Activated naive CD8-positive, alpha-beta T cell treated with anti-CD3 and anti-CD28 coated beads for 36 hours (primary cell): ENCODE measurements around the gene NTM. TPM values are rescaled to one million over a fixed set of nuclear protein-coding genes. Genes with fewer than 3 reads are reported as not detected.

Source experiments
- DNase-seq: peaks from one replicate; pipeline ENCODE4 v3.0.0; 2021
- H3K27ac Mint-ChIP-seq: one replicate; pipeline ENCODE4 v1.8.0; 2022; ENCODE audit warnings: mild to moderate bottlenecking, moderate library complexity, mixed read lengths
- H3K27me3 Mint-ChIP-seq: one replicate; pipeline ENCODE4 v1.8.0; 2022; ENCODE audit warnings: mild to moderate bottlenecking, mixed read lengths
- H3K36me3 Mint-ChIP-seq: one replicate; pipeline ENCODE4 v1.8.0; 2021; ENCODE audit warnings: mild to moderate bottlenecking, mixed read lengths
- H3K4me1 Mint-ChIP-seq: one replicate; pipeline ENCODE4 v1.8.0; 2021; ENCODE audit warnings: mixed read lengths
- H3K4me3 Mint-ChIP-seq: one replicate; pipeline ENCODE4 v1.8.0; 2022; ENCODE audit warnings: mild to moderate bottlenecking, moderate library complexity, mixed read lengths
- H3K9me3 Mint-ChIP-seq: one replicate; pipeline ENCODE4 v1.8.0; 2022; ENCODE audit warnings: mixed read lengths
- total RNA-seq, 2 experiments: library from RNA; stranded (reverse); gene quantifications; one replicate each; pipeline ENCODE4 v1.2.3, GENCODE V29; 2021

NTM gene
- total RNA-seq, 2 experiments from 2014 or later, result not detected

DNA sequence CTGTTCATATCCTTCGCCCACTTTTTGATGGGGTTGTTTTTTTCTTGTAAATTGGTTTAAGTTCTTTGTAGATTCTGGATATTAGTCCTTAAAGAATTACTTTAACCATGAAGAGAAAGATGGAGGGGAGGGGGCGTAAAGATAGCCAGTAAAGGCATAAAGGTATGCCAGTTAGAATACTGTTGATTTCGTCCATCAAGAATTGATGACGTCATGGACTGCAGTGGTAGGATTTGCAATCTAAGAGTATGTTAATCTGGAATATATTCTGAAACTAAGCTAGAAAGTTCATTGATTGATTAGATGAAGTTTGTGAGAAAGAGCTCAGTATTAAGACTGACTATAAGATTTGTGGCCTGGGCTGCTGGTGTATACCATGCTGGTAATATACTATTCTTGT lies 856.1 kb downstream of the NTM start:
- no peaks in the 10 kb centered on the region for H3K4me1 Mint-ChIP-seq
- H3K9me3 Mint-ChIP-seq, result no peaks in the 10 kb centered on the region

DNA sequence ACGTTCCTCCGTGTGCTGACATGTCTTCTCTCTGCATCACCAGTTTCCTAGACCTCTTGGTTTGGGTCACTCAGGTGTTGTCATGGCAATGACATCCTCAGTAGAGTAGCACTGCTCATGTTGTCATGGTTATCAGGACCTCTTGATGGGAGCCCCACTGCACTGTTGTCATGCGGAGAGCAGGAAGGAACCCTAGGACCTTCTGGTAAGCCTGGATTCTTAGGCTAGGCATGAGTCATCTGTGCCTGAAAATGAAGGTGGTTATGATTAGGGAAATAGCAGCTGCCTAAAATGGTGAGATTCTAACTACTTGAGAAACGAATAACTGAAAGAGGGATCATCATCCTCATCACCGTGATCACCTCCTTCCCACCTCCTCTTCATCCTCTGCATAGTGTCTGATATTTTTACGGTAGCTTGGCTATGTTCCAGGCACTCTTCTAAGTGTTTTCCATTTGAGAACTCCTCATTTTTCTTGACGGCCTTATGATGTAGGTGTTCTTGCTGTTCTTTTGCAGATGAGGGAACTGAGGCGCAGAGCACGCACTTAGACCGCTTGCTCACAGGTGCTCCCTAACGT lies 858.4 kb downstream of the NTM start:
- no peak for DNase-seq
- Mint-ChIP-seq H3K27ac (no peak overlapping the region), H3K4me1 (no peaks in the 10 kb centered on the region), H3K4me3 (no peak overlapping the region), H3K9me3 (peaks cover 1% of the 10 kb centered on the region), H3K27me3 (no peaks in the 10 kb centered on the region), H3K36me3 (no peaks in the 10 kb centered on the region)

More for the DNA sequence above, 856.1 kb downstream of the NTM start:
- no peak for DNase-seq
- H3K27ac Mint-ChIP-seq, result no peak overlapping the region
- no peaks in the 10 kb centered on the region for H3K36me3 Mint-ChIP-seq
- no peaks in the 10 kb centered on the region for H3K27me3 Mint-ChIP-seq
- no peak overlapping the region for H3K4me3 Mint-ChIP-seq

DNA sequence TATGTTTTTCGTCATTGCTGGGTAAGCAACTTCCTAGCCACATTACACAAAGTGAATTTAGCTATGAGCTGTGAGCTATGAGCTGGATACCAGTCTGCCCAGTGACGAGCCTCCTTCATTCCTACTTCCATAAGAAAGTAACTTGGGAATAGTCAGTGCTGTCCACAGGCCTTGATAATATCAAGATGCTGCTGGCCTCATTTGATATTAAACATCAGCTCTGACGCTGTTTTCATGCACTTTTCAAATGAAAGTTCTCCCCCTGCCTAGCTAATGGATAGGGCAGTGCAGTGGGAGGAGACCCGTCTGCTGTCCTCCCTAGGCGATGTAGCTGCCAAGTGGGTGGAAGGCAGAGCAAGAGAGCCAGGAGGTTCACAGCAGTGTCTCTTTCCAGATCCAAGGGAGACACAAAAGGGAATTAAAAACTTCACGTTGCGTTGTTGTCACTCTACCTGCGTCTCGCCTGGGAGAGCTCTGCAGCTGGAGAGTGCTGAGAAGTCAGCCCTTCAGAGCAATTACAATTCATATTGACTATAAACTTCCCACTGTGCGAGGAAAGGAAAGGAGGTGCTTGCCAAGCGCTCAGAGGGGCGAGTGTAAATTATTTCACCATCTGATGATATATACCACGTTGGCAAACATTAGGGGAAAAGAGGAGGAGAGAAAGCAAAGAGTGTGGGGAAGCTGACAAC lies 861.4 kb downstream of the NTM start:
- DNase-seq, result no peak
- no peaks in the 10 kb centered on the region for H3K36me3 Mint-ChIP-seq
- H3K9me3 Mint-ChIP-seq, result peaks cover 2% of the 10 kb centered on the region
- no peak overlapping the region for H3K27ac Mint-ChIP-seq
- no peaks in the 10 kb centered on the region for H3K27me3 Mint-ChIP-seq
- H3K4me3 Mint-ChIP-seq, result no peak overlapping the region
- no peaks in the 10 kb centered on the region for H3K4me1 Mint-ChIP-seq

DNA sequence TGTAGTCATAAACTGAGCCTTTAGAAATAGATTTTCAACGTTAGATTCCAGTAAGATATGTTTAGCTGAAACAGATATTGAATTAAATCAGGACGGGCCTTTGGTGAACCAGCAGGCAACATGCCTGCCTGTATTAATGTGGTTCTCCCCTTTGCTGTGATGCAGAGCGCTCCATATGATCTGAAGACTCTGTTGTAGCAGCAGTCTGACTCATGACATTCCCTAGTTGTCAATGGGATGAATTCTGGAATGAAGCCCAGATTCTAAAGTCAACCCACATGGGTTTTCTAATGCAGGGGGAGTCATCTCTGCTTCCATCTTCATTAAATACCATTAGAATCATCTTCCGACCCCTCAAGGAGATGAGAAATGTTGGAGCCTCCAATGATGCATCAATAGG lies 864.5 kb downstream of the NTM start:
- no peaks in the 10 kb centered on the region for H3K4me1 Mint-ChIP-seq
- peaks cover 2% of the 10 kb centered on the region for H3K9me3 Mint-ChIP-seq
- H3K27ac Mint-ChIP-seq, result no peak overlapping the region
- no peak overlapping the region for H3K4me3 Mint-ChIP-seq
- no peaks in the 10 kb centered on the region for H3K36me3 Mint-ChIP-seq
- no peak for DNase-seq
- no peaks in the 10 kb centered on the region for H3K27me3 Mint-ChIP-seq

GRCh38 chr11:132237781-132238180 lies 867.4 kb downstream of the NTM start:
- DNase-seq, result no peak
- Mint-ChIP-seq H3K4me1 (no peaks in the 10 kb centered on the region), H3K4me3 (no peak overlapping the region), H3K36me3 (no peaks in the 10 kb centered on the region), H3K9me3 (peaks cover 2% of the 10 kb centered on the region), H3K27ac (no peak overlapping the region), H3K27me3 (no peaks in the 10 kb centered on the region)

- Mint-ChIP-seq H3K4me1 (no peaks in the 10 kb centered on the region), H3K9me3 (peaks cover 2% of the 10 kb centered on the region)
Observed at GRCh38 chr11:132238331-132238866, 868.0 kb downstream of the NTM start.

DNA sequence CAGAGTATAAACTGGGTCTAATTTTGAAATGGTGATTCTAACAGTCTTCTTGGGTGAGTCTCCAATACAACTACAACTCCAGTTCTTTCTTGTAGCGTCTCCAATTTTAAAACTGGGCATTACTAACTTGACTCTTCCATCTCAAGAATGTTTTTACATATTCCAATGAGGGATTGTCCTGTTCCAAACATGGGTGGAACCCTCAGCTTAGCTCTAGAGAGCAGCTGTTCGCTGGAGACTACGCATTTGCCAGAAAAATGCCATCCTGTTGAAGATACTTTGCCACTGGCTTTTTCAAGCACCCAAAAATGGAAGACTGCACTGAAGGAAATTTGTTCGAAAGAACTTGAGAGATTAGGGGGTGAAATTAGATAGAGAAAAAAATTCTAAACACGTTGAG lies 870.0 kb downstream of the NTM start:
- no peaks in the 10 kb centered on the region for H3K36me3 Mint-ChIP-seq
- H3K4me3 Mint-ChIP-seq, result no peak overlapping the region
- no peak overlapping the region for H3K27ac Mint-ChIP-seq
- H3K27me3 Mint-ChIP-seq, result no peaks in the 10 kb centered on the region
- H3K4me1 Mint-ChIP-seq, result no peaks in the 10 kb centered on the region
- H3K9me3 Mint-ChIP-seq, result no peaks in the 10 kb centered on the region
- no peak for DNase-seq

More at GRCh38 chr11:132238331-132238866, 868.0 kb downstream of the NTM start:
- DNase-seq, result no peak
- no peaks in the 10 kb centered on the region for H3K36me3 Mint-ChIP-seq
- H3K4me3 Mint-ChIP-seq, result no peak overlapping the region
- no peak overlapping the region for H3K27ac Mint-ChIP-seq
- H3K27me3 Mint-ChIP-seq, result no peaks in the 10 kb centered on the region

GRCh38 chr11:132242632-132243031 lies 872.2 kb downstream of the NTM start:
- no peak for DNase-seq
- H3K4me1 Mint-ChIP-seq, result no peaks in the 10 kb centered on the region
- no peak overlapping the region for H3K4me3 Mint-ChIP-seq
- no peak overlapping the region for H3K27ac Mint-ChIP-seq
- no peaks in the 10 kb centered on the region for H3K27me3 Mint-ChIP-seq
- no peaks in the 10 kb centered on the region for H3K36me3 Mint-ChIP-seq
- no peaks in the 10 kb centered on the region for H3K9me3 Mint-ChIP-seq

DNA sequence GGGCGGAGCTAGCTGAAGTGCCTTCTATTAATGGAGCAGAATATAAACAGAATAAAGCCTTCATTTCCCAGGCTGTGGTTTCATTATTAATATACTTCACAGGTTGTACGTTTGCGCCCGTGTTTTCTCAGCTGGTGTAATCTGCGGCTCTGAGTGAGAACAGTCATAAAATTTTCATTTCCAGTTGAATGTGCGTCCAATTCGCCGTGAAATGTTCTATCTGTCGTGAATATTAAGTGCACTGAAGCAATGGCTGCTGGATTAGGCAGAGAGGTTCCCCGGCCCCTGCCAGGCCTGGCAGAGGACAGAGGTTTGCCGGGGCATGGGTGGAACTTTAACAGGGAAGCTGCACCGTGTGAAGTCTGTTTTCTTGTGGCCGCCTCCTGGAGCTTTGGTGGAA lies 874.4 kb downstream of the NTM start:
- H3K27ac Mint-ChIP-seq, result no peak overlapping the region
- H3K27me3 Mint-ChIP-seq, result no peaks in the 10 kb centered on the region
- peaks cover under 1% of the 10 kb centered on the region for H3K9me3 Mint-ChIP-seq
- no peak for DNase-seq
- no peak overlapping the region for H3K4me3 Mint-ChIP-seq
- H3K4me1 Mint-ChIP-seq, result no peaks in the 10 kb centered on the region
- H3K36me3 Mint-ChIP-seq, result no peaks in the 10 kb centered on the region

GRCh38 chr11:132245403-132246385 lies 875.3 kb downstream of the NTM start:
- Mint-ChIP-seq H3K4me1 (no peaks in the 10 kb centered on the region), H3K36me3 (no peaks in the 10 kb centered on the region), H3K9me3 (peaks cover 4% of the 10 kb centered on the region), H3K27ac (no peak overlapping the region), H3K27me3 (no peaks in the 10 kb centered on the region), H3K4me3 (no peak overlapping the region)
- DNase-seq, result no peak

GRCh38 chr11:132248580-132248979 lies 878.2 kb downstream of the NTM start:
- Mint-ChIP-seq H3K27ac (no peak overlapping the region), H3K9me3 (peaks cover 4% of the 10 kb centered on the region), H3K27me3 (no peaks in the 10 kb centered on the region), H3K4me3 (no peak overlapping the region), H3K4me1 (no peaks in the 10 kb centered on the region), H3K36me3 (no peaks in the 10 kb centered on the region)
- DNase-seq, result no peak

GRCh38 chr11:132249256-132249655 lies 878.8 kb downstream of the NTM start:
- no peaks in the 10 kb centered on the region for H3K27me3 Mint-ChIP-seq
- H3K4me3 Mint-ChIP-seq, result no peak overlapping the region
- no peaks in the 10 kb centered on the region for H3K4me1 Mint-ChIP-seq
- peaks cover 5% of the 10 kb centered on the region for H3K9me3 Mint-ChIP-seq
- DNase-seq, result no peak
- no peak overlapping the region for H3K27ac Mint-ChIP-seq
- H3K36me3 Mint-ChIP-seq, result no peaks in the 10 kb centered on the region

GRCh38 chr11:132251061-132251460 lies 880.6 kb downstream of the NTM start:
- Mint-ChIP-seq H3K4me1 (no peaks in the 10 kb centered on the region), H3K36me3 (no peaks in the 10 kb centered on the region), H3K27me3 (no peaks in the 10 kb centered on the region), H3K4me3 (no peak overlapping the region), H3K27ac (no peak overlapping the region), H3K9me3 (peaks cover 5% of the 10 kb centered on the region)
- no peak for DNase-seq

DNA sequence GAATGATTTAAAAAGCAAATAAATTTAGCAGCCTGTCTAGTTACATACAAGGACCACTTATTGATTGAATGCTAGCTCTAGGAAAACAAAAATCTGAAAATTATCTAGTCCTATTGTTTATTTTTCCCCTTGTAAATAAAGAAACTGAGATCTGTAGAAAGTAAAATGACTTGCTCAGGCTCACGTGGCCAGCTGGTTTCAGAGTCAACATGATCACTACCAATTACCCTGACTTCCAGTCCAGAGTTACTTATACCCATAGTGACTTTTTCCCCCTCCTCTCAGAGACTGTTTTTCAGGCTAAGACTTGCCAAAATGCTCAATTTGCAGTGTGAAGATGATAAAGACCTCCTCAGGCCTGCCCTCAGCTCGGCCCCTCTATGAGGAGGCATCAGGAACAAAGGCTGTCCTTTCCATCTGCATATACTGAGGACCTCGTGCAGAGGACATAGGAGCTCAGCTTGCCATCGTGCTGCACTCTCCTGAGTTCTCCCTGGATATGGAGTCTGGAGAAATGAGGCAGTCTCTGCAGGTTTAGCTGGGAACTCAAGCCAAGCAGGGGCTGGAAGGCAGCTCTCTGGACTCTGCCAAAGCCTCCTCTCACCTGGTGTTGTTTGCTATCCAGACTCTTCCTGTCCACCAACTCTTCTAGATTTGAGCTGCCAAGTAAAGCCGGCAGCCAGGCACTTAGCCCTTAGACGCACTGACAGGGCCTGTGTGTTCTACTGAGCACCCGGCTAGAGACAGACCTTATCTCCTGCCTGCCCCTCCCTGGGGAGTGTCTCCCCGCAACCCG lies 883.3 kb downstream of the NTM start:
- Mint-ChIP-seq H3K27ac (no peak overlapping the region), H3K4me1 (no peaks in the 10 kb centered on the region), H3K4me3 (no peak overlapping the region), H3K27me3 (no peaks in the 10 kb centered on the region), H3K9me3 (peaks cover 5% of the 10 kb centered on the region), H3K36me3 (no peaks in the 10 kb centered on the region)
- no peak for DNase-seq
